Right renal pelvis (tissue), 4 donors: ENCODE data around the gene IMPACT. TPM values are rescaled to one million over a fixed set of nuclear protein-coding genes. Genes with fewer than 3 reads are reported as not detected.

Experiments
- DNase-seq, 4 donors: peaks; one replicate each; pipeline ENCODE4 v3.0.0-alpha.2; 2013; ENCODE audit warnings: low read depth in 4 of 4, low spot score in 3 of 4, missing footprints in 1 of 4
- polyA plus RNA-seq, 4 donors: library from polyadenylated mRNA; unstranded; fragments of 120-200 nt; gene quantifications; one replicate each; pipeline ENCODE4 v1.2.1, GENCODE V29; 2013; ENCODE audit not compliant: insufficient read length in 4 of 4

Gene IMPACT
- polyA plus RNA-seq, 4 donors, result 61.3 to 83.9 (median 70.8) TPM

DNA sequence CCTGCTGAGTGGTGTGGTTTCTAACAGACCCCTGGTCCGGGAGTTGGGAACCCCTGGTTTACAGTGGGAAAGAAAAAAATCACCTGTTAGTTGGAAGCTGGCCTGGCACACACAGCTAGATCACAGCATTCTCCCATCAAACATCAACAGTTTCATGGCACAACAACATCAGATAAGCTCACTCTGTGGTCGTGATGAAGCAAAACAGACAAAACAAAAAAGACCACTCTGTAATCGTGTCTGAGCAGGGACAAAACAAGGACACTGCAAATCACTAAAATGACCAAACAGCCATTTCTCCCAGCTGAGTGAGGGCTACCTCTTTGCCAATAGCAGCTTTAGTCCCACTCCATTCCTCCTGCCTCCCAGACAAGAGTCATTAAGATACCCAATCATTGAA lies 9.0 kb upstream of the IMPACT start:
- DNase-seq, result no peak

DNA sequence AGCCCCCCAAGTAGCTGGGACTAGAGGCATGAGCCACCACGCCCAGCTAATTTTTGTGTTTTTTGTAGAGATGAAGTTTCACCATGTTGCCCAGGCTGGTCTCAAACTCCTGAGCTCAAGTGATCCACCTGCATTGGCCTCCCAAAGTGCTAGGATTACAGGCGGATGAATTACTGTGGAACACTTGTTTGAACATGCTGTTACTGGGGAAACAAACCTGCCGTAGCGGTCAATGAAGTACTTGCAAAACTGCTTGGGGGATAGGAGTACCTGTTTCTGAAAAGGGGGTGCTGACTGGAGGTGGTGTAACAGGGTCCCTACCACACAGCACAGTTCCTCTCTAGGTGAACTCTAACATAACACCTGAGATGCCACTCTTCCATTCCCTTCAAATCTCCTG lies 5.9 kb upstream of the IMPACT start:
- no peak for DNase-seq

DNA sequence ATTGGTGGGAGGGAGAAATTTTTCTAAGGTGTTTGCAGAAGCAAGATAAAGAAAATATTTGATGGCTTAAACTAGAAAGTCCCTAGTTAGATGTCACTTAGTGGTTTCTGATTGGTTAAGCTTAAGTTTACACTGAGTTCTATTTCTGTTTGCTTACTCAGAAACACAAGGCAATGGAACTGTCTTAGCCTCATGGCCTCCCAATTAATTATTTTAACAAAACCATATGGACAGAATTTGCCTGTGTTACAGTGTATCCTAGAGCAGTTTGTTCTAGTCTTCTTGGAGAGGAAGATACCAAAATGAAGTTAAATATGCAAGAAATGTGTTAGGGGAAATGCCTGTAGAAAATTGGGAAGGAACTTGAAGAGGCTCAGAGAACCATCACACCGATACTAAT lies 4.6 kb upstream of the IMPACT start:
- DNase-seq, result no peak

DNA sequence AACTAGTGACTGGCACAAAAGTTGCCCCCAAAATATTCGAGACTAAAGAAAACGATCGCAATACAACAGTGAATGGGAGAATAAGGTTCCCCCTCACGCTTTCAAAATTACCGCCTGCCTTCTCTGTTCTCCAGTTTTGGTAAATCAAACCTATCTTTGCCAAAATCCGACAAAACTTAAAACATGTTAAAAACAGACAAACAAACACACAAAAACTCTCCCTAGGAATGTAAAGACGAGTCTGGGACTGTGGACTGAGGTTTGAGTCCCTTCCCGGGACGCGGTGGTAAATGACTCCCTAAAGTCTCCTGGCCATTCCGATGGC lies 435 bp upstream of the IMPACT start:
- DNase-seq, result no peak

DNA sequence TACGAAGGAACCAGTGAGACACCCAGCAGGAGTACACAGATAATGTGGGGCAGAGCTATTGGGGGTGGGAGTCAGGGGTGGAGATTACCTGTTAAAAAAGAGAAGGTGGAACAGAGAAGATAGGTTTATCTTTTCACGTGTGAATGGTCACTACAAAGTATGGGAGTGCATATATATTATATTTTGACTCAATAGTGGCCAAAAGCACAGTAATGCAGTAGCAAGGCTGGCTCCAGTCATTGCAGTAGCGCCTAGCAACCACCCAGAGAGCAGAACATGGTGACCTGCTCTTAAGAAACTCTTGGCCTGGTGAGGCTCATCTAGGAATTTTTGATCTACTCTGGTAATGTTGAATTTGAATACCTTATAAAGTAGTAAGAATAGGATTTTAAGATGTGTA lies 1.0 kb downstream of the IMPACT start:
- DNase-seq, result no peak

DNA sequence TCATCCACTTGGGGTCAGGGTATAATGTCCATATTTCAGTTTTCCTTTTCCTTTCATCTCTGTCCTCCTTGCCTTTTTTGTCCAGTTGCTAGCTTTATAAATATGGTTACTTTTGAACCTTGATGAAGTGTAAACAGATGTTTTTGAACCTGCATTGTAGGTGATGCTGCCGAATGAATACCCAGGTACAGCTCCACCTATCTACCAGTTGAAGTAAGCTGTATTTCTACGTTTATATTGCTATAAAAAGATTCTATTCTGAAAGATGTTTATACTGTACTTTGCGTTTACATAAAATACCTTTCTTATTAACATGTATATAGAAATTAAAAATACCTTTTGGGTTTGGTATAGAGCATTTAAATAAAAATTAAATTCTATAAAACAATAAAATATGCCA lies 2.2 kb downstream of the IMPACT start:
- no peak for DNase-seq

DNA sequence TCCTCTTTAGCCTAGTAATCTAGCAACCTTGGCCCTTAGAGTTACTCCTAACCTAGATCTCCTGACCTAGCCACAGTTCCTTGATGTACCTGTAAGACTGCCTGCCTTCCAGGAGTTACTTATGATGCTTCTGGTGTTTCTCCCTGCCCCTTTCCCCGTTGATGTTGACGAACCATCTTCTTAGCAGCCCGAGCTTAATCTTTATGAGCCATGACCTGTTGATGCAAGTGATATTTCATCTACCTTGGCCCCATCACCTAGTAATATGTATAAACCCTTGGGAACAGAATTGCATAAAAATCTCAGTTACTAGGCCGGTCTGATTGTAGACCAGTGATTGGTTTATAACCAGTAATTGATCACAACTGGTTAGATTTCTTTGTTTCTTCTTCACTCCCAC lies 2.7 kb downstream of the IMPACT start:
- no peak for DNase-seq

DNA sequence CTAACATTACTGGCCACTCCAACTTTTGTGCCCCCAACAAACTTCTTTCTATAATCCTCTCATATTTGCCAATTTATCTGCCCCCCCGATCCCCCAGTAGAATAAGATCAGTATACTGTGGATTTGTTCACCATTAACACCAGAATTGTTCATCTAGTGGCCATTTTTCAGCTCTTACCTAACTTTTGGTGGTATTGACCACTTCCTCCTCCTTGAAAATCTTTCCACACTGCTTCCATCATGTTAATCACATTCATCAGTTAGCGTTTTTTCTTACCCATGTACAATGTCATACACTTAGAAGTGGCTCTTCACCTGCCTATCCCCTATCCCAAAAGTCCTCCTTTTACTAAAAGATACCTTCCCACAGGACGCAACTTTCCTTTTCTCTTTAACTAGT lies 6.1 kb downstream of the IMPACT start:
- DNase-seq, result no peak

DNA sequence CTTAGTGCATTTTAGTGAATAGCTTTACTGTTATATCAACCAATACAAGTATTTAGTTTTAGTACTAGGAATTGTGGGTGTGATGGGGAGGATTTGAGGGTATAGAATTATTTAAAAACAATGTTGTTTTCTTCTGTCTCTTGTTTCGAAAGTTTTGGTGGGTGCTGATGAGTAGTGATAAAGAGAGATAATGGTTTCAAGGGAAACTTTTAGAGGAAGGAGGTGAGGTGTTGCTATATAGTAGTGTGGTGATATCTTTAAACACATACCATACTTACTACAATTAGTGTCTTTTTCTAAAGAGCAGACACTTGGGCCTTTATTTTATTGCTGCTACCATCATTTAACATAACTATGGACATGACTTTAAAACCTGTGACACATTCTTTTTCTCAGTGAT lies 10.5 kb downstream of the IMPACT start:
- no peak for DNase-seq

DNA sequence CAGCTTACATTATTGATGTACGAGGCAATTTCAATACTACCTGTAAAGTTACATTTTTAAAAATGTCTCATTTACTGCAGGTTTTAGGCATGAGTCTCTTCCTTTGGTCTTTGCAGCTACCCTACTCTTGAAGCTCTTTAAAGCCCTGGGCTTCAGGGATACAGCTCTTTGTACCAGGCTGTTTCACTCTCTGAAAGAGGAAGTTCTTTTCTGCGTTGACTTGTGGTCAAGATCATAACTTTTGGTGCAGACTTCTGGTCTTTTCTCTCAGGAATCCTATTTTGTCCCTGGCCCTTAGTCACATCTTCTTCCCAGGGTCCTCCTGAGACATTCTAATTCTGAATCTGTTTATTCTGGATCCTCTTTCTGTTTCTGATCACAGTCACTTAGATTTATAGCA lies 17.4 kb downstream of the IMPACT start:
- DNase-seq, result no peak

DNA sequence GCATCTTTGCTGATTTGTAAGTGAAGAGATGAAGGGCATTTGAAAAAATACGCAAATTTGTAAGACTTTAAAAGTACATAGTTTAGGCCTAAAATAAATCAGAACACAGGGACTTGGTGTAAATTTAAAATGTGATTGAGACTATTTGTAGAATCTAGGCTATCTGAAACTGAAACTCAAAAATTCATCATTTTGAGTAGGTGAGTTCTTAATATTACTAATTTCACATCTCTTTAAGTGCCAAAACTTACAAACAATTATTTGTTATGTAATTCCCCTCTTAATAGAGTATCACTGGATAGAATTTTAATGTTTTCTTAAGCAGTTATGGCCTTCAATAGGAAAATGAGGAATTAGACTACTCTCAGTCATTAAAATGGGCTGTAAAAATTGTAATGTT lies 20.0 kb downstream of the IMPACT start:
- no peak for DNase-seq

DNA sequence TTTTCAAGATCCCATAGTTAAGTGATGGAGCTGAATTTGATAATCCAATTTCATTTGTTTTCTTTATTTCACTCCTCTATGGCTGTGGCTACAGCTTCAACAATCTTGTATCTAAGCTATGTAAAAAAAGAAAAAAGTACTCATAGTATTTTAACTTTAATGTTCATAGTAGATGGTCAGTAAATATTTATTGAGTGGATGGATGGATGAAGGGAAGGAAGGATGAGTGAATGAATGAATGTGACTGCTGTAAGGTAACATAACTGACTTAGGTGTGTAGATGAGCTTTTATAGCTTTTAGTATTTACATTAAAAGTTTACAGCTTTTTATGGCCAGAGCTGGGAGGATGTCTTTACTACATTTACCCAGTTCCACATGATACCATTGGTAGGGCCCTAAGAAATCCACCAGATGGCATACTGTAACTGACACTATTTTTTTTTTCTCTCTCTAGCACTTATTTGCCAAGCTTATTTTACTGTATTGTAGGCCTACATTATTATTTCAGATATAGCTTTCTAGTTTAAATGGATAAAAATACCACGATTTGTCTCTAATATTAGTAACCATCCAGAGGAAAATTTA lies 20.6 kb downstream of the IMPACT start:
- DNase-seq, result no peak

DNA sequence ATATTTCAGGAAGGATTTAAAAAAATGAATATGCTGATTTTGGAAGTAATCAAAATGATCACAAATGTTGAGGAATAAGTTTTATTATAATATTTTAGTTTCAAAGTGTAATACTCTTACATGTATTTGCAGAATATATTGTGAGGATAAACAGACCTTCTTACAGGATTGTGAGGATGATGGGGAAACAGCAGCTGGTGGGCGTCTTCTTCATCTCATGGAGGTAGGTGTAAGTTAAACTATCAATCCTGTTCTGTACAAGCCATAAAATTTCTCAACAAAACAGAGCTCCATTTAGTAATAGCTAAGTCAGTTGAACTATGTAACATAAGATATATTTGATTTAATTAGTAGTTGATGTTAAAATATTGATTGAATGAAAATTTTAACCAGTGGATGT lies 21.5 kb downstream of the IMPACT start:
- DNase-seq, result no peak

DNA sequence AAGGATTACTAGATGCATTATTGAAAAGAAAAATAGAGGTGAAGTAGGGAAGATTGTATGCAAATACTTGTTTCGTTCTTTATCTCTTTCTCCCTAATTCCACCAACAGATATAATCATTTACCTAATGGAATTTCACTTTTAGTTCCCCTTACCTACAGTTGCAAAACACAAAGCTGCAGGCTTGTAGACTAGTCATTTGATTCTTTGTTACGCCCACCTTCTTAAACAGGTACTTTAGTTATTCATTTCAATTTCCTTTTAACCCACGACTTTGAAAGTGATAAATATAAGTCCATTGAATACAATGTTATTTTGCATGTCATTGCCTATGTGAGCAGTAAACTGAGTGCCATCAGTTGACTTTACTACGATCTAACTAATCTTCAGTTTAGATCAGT lies 30.1 kb downstream of the IMPACT start:
- DNase-seq, result no peak

DNA sequence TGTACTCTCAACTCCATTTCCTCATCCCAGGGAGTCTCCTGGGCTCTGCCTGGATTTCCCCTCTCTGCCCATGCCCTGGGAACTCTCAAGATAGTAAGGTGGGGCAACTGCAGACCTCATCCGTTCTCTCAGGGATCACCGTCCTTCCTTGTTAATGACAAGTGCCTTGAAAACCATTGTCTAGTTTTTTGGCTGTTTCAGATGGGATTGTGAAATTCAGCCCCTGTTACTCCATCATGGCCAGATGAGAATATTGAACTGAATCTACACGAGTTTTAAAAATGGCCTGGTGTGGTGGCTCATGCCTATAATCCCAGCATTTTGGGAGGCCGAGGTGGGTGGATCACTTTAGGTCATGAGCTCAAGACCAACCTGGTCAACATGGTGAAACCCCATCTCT lies 33.3 kb downstream of the IMPACT start:
- DNase-seq, result no peak

DNA sequence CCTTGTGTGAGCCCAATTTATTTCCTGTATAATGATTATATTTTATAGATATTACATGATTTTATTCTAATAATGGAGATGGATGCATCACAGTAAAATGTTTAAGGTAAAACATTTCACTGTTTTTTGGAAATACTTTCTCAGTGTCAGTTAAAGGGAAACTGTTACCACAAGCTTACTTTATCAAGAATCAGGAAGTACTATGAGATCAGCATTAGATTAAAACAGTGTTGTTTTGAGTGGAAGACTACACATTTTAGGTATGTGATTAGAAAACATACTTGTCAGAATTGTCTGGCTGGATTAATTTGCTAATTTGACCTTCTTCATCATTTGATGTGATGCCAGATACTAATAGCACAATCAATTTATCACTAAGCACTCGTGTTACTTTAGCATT lies 33.9 kb downstream of the IMPACT start, which contains the start of gene HRH4:
Gene HRH4 (plus strand): TSS at position 250 of the 400 bp plus-strand sequence. CDS start 92 bp downstream, at position 342.
- DNase-seq, result no peak

DNA sequence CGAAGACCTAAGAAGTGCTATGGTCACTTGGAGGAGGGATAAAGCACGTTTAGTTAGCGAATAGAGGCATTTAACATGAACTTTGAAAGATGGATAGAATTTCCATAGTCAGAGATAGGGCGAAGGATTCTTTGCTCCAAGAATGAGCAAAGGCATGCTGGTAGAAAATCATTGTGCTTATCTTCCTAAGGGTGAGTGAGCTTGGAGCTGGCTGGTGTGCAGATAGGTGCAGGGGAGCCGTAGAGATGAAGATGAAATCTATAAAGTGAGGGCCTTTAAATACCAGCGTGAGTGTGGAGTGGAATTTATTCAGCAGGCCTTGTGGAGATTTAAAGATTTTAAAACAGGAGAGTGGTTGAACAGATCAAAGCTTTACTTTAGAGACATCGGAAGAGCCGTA lies 35.5 kb downstream of the IMPACT start:
- no peak for DNase-seq

DNA sequence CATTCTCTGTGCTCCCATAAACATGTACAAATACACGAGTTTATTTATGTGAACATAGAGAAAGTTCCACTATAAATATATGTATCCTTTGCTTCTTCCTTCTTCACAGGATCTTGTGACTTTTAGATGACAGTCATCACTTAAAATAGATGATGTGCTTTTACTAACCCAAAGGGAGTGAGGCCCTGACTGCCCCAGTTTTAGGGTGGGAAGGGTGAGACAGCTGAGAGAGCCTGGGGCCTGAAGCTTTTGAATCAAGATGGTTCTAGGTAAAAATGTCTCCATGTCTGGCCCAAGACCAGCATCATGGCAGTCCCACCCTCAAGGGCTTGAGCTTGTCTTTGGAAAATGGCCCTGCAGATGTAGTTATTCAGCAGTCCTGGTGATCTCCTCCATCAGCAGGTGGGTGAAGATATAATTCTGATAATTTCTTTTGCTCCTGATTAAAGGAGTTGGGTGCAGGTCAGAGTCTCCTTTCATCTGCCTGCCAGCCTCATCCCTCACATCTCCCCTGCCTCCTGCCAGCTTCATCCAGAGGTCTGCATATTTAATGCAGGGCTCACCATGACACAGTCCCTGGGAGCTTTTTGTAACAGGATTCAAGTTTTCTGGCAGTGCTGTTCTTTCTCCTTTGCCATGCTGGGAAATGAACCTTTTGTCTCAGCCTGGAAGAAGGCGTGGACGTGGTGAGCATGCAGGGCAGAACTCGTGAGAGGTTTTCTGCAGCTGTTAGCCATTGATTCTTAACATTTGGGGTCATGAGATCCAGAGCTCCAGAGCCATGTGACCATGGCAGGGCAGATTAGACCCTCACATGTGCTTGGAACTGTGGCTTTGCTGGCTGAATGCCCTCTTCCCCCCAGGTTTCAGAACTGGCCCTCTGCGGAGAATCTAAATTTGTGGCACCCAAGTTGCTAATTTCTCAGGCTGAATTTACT lies 36.6 kb downstream of the IMPACT start:
- no peak for DNase-seq

DNA sequence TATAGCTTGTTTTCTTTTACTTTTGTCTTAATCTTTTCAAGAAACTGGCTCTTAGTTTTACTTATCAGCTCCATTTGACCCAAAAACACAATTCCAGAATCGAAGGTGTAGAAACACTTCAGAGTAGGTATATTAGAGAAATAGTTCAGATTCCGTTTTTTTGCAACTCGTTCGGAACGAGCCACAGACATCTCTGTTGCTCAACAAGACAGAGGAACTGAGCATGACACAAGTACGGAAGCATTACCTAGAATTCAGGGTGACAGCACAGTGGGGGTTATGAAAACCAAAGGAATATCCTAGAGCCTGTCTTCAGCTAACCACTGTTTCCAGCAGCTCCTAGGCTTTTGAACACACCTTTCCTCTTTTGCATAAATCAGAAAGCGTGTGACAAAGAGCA lies 39.0 kb downstream of the IMPACT start:
- no peak for DNase-seq

DNA sequence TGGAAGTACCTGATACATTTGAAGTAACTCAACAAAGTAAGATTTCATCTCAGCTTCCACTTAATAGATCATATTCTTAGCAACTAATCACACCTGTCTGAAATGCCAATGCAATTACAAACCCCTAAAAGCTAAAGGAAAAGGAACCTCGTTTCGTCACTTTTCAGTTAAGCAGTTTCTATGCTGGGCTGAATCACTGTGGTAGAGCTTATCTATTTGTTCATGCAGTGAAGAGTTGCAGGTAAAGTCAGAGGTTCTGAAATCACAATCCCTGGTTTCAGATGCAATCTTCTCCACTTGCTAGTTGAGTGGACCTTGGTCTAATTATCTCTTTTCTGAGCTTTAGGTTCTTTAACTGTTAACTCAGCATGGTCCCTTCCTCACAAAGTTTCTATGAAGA lies 40.3 kb downstream of the IMPACT start:
- DNase-seq, result no peak

DNA sequence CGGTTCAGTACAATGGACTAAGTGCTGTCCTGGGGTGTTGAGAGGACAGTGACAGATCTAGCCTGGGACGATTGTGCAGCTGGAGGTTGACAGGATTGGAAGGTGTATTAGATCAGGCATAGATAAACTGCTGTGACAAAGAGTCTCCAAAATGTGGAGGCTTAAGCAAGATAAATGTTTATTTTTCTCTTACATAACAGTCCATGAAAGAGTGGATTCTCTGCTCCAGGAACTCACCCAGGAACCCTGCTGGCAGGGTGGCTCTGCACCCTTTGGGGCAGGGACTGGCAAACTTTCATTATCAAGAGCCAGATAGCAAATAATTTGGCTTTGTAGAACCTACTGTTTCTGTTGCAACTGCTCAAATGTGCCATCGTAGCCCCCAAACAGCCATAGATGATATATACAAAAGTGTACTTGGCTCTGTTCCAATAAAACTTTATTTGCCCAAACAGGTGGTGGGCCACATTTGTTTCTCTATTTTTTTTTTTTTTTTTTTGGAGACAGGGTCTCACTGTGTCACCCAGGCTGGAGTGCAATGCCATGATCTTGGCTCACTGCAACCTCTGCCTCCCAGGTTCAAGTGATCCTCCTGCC lies 43.6 kb downstream of the IMPACT start:
- DNase-seq, result no peak

DNA sequence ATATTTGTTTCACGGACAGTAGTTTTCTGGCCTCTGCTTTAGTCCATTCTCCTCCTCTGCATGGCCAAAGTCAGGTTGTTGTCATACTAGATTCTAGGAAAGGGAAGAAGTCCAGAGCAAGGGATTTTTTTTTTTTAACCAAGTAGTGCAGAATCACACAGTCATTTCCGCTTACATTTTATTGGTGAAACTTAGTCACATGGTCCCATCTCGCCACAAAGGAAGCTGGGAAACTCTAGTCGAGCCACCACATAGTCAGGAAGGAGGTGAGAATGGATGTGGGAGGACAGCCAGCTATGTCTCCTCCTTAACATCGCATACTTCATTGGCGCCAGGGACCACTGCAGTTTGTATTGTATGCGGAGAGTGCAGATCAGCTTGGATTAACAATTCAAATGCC lies 44.3 kb downstream of the IMPACT start:
- DNase-seq, result no peak
